Effector CD4-positive, alpha-beta T cell (primary cell): ENCODE measurements around the gene KIF26B.

Experiments used
- DNase-seq: peaks from one replicate; pipeline ENCODE4 v3.0.0-alpha.2; 2020

KIF26B gene

GRCh38 chr1:245579881-245580280 is 425.1 kb downstream of the KIF26B start:
- DNase-seq, result no peak

GRCh38 chr1:245580651-245581050 is 425.9 kb downstream of the KIF26B start:
- DNase-seq, result no peak

- DNase-seq, result no peak
These were observed 427.2 kb downstream of the KIF26B start for GRCh38 chr1:245582026-245582425.

- DNase-seq, result no peak
These were observed 428.3 kb downstream of the KIF26B start for GRCh38 chr1:245583081-245583480.

GRCh38 chr1:245583575-245584330 is 429.0 kb downstream of the KIF26B start:
- DNase-seq, result no peak

DNA sequence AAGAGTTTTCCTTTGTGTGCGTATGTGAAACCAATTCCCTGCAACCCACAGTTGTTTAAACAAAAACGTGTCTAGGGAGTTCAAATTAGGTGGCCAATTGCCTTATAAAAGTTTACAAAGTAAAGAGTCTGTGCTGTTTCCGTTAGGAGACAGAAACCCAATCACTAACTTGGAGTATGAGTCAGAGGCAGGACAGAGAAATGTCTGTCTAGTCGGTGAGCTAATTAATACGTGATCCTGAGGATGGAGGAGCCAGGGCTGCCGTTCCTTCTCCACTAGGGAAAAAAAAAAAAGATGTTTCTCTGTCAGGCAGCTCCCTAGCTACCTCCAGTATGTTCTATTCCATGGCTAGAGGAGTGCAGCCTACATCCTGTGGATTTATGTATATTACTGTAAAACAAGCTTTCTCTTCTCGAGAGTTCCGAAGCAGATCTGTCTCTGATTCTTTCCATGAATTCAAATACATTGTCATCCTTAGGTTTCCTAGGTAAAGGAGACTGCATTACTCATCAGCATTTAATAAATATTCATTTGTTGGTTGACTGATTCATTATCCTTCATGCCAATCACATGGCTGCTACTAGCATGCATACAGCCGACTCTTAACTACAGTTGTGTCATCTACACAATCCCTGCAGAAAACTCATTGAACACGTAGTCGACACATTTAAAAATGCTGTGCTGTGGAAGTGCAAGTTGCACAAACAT is 430.6 kb downstream of the KIF26B start:
- no peak for DNase-seq

DNA sequence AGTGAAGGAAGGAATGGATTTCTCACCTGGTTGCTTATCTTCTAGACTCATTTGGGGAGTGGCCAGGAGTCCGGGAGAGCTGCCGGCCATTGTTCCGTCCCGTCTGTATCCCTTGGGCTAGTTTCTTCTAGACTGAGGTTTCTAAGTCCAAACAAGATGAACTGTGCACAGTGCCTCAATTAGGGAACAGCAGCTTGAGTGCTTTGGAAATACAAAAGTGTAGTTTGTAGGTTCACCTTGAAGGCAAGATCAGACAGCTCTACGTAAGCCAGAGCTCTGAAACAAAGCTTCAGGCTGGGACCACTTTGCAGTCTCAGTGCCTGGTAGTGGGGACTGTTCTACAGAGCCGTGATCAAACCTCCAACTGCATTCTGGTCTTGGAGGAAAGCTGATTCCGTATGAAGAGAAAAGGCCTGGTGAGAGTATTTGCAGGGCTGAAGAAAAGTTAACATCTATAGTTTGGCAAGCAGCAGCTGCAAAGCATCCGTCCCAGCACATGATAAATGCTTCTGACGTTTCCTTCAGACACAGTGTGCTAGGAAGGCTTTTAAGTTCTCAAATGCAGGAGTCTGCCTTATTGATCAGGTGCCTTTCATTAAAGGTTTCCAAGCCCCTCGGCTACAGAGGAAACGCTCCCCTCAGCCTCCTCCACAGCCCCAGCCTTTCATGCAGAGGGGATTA is 432.8 kb downstream of the KIF26B start:
- DNase-seq, result no peak

GRCh38 chr1:245588116-245588639 is 433.4 kb downstream of the KIF26B start:
- no peak for DNase-seq

DNA sequence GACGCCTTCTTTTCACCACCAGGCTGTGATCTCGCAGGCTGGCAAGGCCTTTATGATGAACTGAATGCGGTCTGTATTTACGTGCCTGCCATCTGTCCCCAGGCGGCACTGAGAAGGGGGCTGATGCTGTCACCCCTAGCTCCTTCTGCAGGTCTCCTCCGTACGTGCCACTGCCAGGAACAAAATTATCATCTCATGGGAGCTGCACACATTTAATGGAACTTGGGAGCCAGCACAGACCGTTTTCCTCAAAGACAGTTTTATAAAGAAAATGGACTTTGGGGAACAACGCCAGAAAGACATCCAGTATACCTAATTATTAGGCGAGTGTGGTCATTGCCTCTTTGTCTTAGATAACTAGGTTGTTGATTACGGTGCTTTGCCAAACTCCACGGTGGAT is 434.5 kb downstream of the KIF26B start:
- DNase-seq, result no peak

GRCh38 chr1:245589906-245590305 is 435.1 kb downstream of the KIF26B start:
- no peak for DNase-seq

GRCh38 chr1:245590726-245591125 is 435.9 kb downstream of the KIF26B start:
- no peak for DNase-seq

GRCh38 chr1:245591346-245592188 is 436.8 kb downstream of the KIF26B start:
- no peak for DNase-seq

GRCh38 chr1:245592189-245592460 is 437.3 kb downstream of the KIF26B start:
- DNase-seq, result no peak

GRCh38 chr1:245598524-245599305 is 443.9 kb downstream of the KIF26B start:
- no peak for DNase-seq

DNA sequence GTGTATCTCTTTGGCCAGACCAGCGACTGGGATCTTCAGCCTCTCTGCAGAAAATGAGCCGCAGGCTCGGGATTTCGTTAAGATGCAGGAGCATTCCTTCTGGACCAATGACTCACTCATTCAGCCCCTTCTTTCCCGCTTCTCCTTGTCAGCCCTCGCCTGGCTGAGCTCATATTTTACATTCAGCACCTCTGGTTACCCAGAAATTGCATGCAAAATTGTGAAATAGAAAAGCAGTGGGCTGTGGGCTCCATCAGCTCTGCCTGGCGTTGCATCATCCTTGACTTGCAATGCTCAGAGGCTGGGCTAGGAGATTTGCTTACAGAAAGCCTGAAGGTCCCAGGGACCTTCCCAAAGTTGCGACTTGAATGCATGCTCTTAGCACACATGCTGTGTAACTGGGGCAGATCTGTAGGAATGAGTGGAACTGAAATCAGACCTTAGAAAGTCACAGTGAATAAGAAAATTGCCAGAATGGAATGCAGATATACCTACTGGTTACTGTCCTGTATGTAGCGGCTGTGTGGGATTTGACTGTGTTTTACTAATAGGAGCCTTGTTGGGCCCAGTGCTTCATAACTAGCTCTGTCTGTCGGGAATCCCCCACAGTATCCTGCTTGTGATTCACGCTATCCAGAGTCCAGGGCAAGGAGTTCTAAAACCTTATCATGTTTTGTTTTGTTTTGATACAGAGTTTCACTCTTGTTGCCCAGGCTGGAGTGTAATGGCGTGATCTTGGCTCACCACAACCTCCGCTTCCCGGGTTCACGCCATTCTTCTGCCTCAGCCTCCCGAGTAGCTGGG is 444.8 kb downstream of the KIF26B start:
- no peak for DNase-seq

GRCh38 chr1:245600658-245601057 is 445.9 kb downstream of the KIF26B start:
- no peak for DNase-seq

GRCh38 chr1:245603311-245603865 is 448.6 kb downstream of the KIF26B start:
- DNase-seq, result no peak

GRCh38 chr1:245604979-245605378 is 450.2 kb downstream of the KIF26B start:
- DNase-seq, result no peak

DNA sequence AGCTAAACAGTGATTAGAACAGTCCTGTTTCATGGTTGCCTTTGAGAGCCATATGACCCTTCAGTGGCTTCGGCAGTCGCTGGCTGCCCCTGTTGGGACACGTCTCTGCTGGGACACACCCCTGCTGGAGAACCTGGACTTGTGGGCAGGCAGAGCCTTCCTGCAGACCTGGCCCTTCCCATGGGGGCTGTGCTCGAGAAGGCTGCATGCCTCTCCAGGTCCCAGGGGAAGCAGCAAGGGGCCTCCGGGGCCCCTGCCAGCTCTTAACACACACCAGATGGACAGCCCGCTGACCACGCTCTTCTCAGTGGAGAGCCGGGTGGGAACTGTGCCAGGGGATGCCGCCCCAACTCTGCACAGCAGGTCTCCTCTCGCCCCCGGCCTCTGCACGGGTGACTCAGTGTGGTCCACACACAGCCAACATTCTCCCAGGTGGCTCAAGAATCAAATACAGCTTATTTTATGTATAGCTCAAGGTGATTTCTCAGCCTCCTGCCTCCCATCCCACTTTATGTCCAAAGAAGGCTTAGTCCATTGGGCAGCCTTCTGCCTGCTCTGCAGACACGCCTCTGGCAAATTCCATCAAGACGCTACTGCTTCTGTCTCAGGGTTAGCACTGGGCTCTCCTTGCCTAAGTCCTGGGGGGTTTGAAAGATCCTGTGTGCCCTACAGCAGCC is 450.8 kb downstream of the KIF26B start:
- DNase-seq, result no peak

DNA sequence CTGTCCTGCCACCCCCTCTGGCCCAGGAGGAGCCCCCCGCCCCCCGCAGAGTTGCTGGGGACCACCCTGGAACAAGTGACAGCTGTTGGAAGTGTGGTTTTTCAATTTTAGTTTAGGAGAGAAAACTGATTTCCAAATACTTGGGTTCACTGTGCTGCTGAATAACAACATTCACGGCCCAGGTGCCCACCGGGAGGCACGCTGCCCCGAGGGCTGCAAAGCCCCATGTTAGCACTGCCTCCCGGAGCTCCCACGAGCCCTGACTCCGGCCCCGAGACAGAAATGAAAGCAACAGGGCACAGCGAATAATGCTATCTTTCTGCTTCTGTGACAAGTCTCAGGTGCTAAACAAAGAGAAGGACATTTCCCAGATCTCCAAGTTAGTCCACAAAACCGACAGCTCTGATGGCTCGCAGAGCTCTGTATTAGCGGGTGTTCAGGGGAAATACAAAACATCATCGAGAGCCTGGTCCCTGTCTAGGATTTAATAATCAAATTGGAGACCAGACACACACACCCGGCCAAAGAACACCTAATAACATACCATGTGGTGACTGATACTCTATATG is 451.5 kb downstream of the KIF26B start:
- DNase-seq, result no peak
